ENCODE results near the gene SLC7A1. TPM values are rescaled to one million over a fixed set of nuclear protein-coding genes. Genes with fewer than 3 reads are reported as not detected.
A peak's percentile ranks its signal among the peaks of the same experiment; 100 is the strongest.

The SLC7A1 gene
- total RNA-seq, 4 donors from 2014 or later, result 87.5 to 127 (median 93.9) TPM

- DNase-seq, result no peak
- H3K4me3 ChIP-seq, result no peak overlapping the region
- no peaks in the 10 kb centered on the region for H3K36me3 ChIP-seq
- no peaks in the 10 kb centered on the region for H3K9me3 ChIP-seq
- WGBS, 2 donors, result 48 to 58% methylated on average over 7 of the region's 7 CpGs
- no peaks in the 10 kb centered on the region for H3K27me3 ChIP-seq
- TF ChIP-seq POLR2A (IDR thresholded peaks at IDR 0.05), result no peak
- TF ChIP-seq, protein P1, sequence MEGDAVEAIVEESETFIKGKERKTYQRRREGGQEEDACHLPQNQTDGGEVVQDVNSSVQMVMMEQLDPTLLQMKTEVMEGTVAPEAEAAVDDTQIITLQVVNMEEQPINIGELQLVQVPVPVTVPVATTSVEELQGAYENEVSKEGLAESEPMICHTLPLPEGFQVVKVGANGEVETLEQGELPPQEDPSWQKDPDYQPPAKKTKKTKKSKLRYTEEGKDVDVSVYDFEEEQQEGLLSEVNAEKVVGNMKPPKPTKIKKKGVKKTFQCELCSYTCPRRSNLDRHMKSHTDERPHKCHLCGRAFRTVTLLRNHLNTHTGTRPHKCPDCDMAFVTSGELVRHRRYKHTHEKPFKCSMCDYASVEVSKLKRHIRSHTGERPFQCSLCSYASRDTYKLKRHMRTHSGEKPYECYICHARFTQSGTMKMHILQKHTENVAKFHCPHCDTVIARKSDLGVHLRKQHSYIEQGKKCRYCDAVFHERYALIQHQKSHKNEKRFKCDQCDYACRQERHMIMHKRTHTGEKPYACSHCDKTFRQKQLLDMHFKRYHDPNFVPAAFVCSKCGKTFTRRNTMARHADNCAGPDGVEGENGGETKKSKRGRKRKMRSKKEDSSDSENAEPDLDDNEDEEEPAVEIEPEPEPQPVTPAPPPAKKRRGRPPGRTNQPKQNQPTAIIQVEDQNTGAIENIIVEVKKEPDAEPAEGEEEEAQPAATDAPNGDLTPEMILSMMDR (IDR thresholded peaks at IDR 0.05), result no peak
- peak overlapping the region; percentile 51 to 80 (median 69) for H3K27ac ChIP-seq
- intact Hi-C loops (cut with DNase I), result no loop called here
- H3K4me1 ChIP-seq, result peaks cover 8 to 100% (median 49%) of the 10 kb centered on the region in 3 donors
Observed at GRCh38 chr13:29566206-29566605, 29.3 kb downstream of the SLC7A1 start.

GRCh38 chr13:29564818-29565217 lies 30.7 kb downstream of the SLC7A1 start:
- no peak for TF ChIP-seq POLR2A (IDR thresholded peaks at IDR 0.05)
- Histone ChIP-seq H3K9me3 (no peaks in the 10 kb centered on the region), H3K4me1 (peaks cover 8 to 100% (median 41%) of the 10 kb centered on the region in 3 donors), H3K27me3 (no peaks in the 10 kb centered on the region), H3K27ac (peak overlapping the region; percentile 59 to 80 (median 76)), H3K4me3 (no peak overlapping the region), H3K36me3 (no peaks in the 10 kb centered on the region)
- no peak for DNase-seq
- intact Hi-C loops (cut with DNase I), result no loop called here

- intact Hi-C loops (cut with DNase I), result no loop called here
- TF ChIP-seq, protein P1 (IDR thresholded peaks at IDR 0.05), result no peak
- TF ChIP-seq POLR2A (IDR thresholded peaks at IDR 0.05), result no peak
- no peaks in the 10 kb centered on the region for H3K27me3 ChIP-seq
- peaks cover 8 to 96% (median 36%) of the 10 kb centered on the region in 3 donors for H3K4me1 ChIP-seq
- H3K4me3 ChIP-seq, result no peak overlapping the region
- no peaks in the 10 kb centered on the region for H3K36me3 ChIP-seq
- WGBS, 2 donors, result 41 to 64% methylated on average over 5 of the region's 5 CpGs
- H3K27ac ChIP-seq, result peak overlapping the region; percentile 65 to 80 (median 76)
- no peaks in the 10 kb centered on the region for H3K9me3 ChIP-seq
- no peak for DNase-seq
Observed at GRCh38 chr13:29564373-29564772, 31.1 kb downstream of the SLC7A1 start.

DNA sequence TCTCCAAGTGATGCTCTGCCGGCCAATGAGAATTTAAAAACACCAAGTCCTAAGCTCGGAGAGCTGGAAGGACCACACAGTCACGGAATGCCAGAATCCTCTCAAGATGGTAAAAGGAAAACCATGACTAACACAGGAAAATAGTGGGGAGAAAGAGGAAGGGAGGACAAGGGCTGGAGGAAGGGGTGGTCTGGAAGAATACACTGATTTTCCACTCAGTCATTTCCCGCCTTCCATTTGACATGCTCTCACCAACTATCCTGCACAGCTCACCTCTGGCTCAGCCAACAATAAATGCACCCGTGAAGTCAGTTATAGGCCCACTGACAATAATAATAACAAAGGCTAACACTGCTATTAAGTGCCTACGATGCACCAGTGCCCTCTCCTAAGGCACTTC lies 31.5 kb downstream of the SLC7A1 start:
- H3K9me3 ChIP-seq, result no peaks in the 10 kb centered on the region
- H3K4me3 ChIP-seq, result no peak overlapping the region
- DNase-seq, result no peak
- intact Hi-C loops (cut with DNase I), result no loop called here
- peak overlapping the region; percentile 65 to 80 (median 76) for H3K27ac ChIP-seq
- peaks cover 8 to 92% (median 32%) of the 10 kb centered on the region in 3 donors for H3K4me1 ChIP-seq
- 36 to 47% methylated on average over 6 of the region's 6 CpGs for WGBS, 2 donors
- TF ChIP-seq POLR2A (IDR thresholded peaks at IDR 0.05), result no peak
- H3K36me3 ChIP-seq, result no peaks in the 10 kb centered on the region
- no peaks in the 10 kb centered on the region for H3K27me3 ChIP-seq

DNA sequence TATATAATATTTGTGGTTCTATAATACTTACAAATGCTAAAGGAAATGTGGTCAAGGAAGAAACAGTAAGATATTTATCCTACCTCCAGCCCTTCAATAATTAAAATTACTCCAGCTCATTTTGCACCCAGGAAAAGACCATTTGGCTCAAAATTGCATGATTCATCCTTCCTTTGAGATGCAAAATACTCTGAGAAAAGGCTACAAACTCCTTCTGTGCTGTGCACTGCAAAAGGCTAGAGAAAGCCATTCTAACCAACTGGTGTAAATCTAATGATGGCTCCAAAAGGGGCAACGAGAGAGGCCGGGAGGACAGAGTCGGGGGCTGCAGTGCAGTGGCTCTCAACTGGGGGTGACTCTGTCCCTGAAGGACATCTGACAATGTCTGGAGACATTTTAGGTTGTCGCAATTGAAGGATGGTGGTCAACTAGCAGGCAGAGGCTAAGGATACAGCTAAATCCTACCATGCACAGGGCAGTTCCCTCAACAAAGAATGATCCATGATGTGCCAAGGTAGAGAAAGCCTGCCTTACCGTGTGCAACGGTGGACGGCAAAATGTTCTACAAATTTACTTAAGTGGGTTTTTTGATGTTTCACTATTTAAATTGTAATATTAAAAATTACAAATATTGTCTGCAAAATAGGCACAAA lies 32.6 kb downstream of the SLC7A1 start:
- Histone ChIP-seq H3K36me3 (no peaks in the 10 kb centered on the region), H3K27me3 (no peaks in the 10 kb centered on the region), H3K4me1 (peaks cover 8 to 81% (median 31%) of the 10 kb centered on the region in 3 donors), H3K4me3 (no peak overlapping the region), H3K27ac (peak overlapping the region; percentile 17 to 80 (median 72)), H3K9me3 (no peaks in the 10 kb centered on the region)
- WGBS, 2 donors, result 50 to 95% methylated on average over 4 to 7 of the region's 7 CpGs
- TF ChIP-seq, protein P1 (IDR thresholded peaks at IDR 0.05), result no peak
- no peak for TF ChIP-seq POLR2A (IDR thresholded peaks at IDR 0.05)
- DNase-seq, result no peak
- intact Hi-C loops (cut with DNase I), result no loop called here

DNA sequence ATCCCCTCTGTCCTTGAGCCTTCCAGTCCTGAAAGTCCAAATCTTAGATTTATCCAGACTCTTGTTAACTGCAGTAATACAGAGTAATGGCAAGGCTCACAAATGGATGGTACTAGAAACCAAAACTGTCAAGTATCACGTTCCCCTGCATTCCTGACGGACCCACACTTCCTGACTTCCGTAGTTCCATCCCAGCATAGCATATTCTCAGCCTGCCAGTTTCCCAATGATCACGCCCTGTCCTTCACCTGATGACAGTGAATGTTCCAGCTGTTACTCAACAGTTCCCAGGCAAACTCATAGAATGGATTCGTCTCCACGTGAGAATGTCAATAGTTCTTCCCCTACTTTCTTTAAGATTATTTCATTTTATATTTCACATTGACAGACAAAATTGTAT lies 33.6 kb downstream of the SLC7A1 start:
- TF ChIP-seq, protein P1 (IDR thresholded peaks at IDR 0.05), result no peak
- no peak for TF ChIP-seq POLR2A (IDR thresholded peaks at IDR 0.05)
- no peak for DNase-seq
- H3K9me3 ChIP-seq, result no peaks in the 10 kb centered on the region
- intact Hi-C loops (cut with DNase I), result no loop called here
- H3K27ac ChIP-seq, result peak overlapping the region; percentile 62 to 80 (median 72)
- 29 to 45% methylated on average over 6 of the region's 6 CpGs for WGBS, 2 donors
- H3K36me3 ChIP-seq, result no peaks in the 10 kb centered on the region
- H3K4me3 ChIP-seq, result no peak overlapping the region
- no peaks in the 10 kb centered on the region for H3K27me3 ChIP-seq
- H3K4me1 ChIP-seq, result peaks cover 9 to 77% (median 31%) of the 10 kb centered on the region in 3 donors
